B cell (primary cell): ENCODE measurements around the gene AGAP1. TPM values are rescaled to one million over a fixed set of nuclear protein-coding genes. Genes with fewer than 3 reads are reported as not detected.

Source experiments
- ATAC-seq: fragments of 200-7000 bp; cut with Tn5 transposase; one replicate; pipeline ENCODE4 v1.10.0; 2021; ENCODE audit warnings: low read depth, mild to moderate bottlenecking, moderate number of reproducible peaks, moderate library complexity
- CTCF ChIA-PET: fragments of 350-600 bp; sonication (Branson Sonifier 250); formaldehyde crosslinking; loops from one replicate; lab custom pipeline; 2021; ENCODE audit warnings: antibody characterized with exemption, inconsistent platforms; lab: Charles Lee
- POLR2A ChIA-PET: fragments of 350-600 bp; sonication (Branson Sonifier 250); formaldehyde crosslinking; loops from one replicate; lab custom pipeline; 2021; ENCODE audit warnings: antibody characterized with exemption; lab: Charles Lee
- DNase-seq: peaks from one replicate; pipeline ENCODE4 v3.0.0; 2013
- H2AFZ ChIP-seq: 2 replicates; pipeline ENCODE4 v1.6.1; 2012; ENCODE audit warnings: mild to moderate bottlenecking, low read depth, low read length; ENCODE audit not compliant: insufficient read depth, poor library complexity, severe bottlenecking
- H3K27ac ChIP-seq, 2 donors: 1 replicate in 1 of 2; 2 replicates in 1 of 2; pipeline ENCODE4 v1.5.1; 2012 to 2013; ENCODE audit warnings: low read length in 2 of 2, mild to moderate bottlenecking in 2 of 2, moderate library complexity in 1 of 2
- H3K27me3 ChIP-seq, 4 experiments: fragments of 200-600 bp in 1 of 4; sonication (generic) in 1 of 4; replicated peaks in 1 of 4; 1 replicate in 2 of 4; 2 replicates in 2 of 4; pipeline versions ENCODE4 v1.6.1 to v1.7.0; 2013 to 2016; ENCODE audit warnings: low read length in 3 of 4, mild to moderate bottlenecking in 2 of 4, mixed read lengths in 1 of 4, moderate library complexity in 1 of 4; ENCODE audit not compliant: insufficient read depth in 4 of 4, control insufficient read depth in 3 of 4; ENCODE audit errors: control extremely low read depth in 1 of 4
- H3K36me3 ChIP-seq, 2 experiments: replicated peaks in 1 of 2; 1 replicate in 1 of 2; 2 replicates in 1 of 2; pipeline versions ENCODE4 v1.6.1 to v1.7.1; 2013; ENCODE audit warnings: low read length in 1 of 2; ENCODE audit not compliant: insufficient read depth in 2 of 2, control insufficient read depth in 1 of 2; ENCODE audit errors: control extremely low read depth in 1 of 2, extremely low read depth in 1 of 2
- H3K4me1 ChIP-seq, 2 donors: fragments of 200-600 bp in 1 of 2; sonication (generic) in 1 of 2; 1 replicate in 1 of 2; 2 replicates in 1 of 2; pipeline versions ENCODE4 v1.5.1 to v1.6.1; 2013 to 2017; ENCODE audit warnings: low read length in 2 of 2; ENCODE audit not compliant: control insufficient read depth in 2 of 2, insufficient read depth in 2 of 2
- H3K4me2 ChIP-seq: replicated peaks from 2 replicates; pipeline ENCODE3; 2012; ENCODE audit warnings: mild to moderate bottlenecking, low read depth, low read length; ENCODE audit not compliant: poor library complexity, severe bottlenecking
- H3K4me3 ChIP-seq, 5 experiments: fragments of 200-600 bp in 1 of 5; sonication (generic) in 1 of 5; 1 replicate in 3 of 5; 2 replicates in 2 of 5; pipeline versions ENCODE4 v1.5.1 to v1.7.0; 2011 to 2016; ENCODE audit warnings: low read length in 4 of 5, mild to moderate bottlenecking in 4 of 5, low read depth in 2 of 5, control low read depth in 1 of 5, moderate library complexity in 1 of 5; ENCODE audit not compliant: insufficient read depth in 1 of 5; ENCODE audit errors: control extremely low read depth in 1 of 5, extremely low read depth in 1 of 5
- H3K79me2 ChIP-seq: fragments of 200-600 bp; sonication (generic); one replicate; pipeline ENCODE4 v1.6.0; 2016; ENCODE audit warnings: low read length; ENCODE audit not compliant: control insufficient read depth, insufficient read depth
- H3K9ac ChIP-seq: fragments of 200-600 bp; sonication (generic); 2 replicates; pipeline ENCODE4 v1.6.1; 2017; ENCODE audit warnings: mild to moderate bottlenecking, low read length, moderate library complexity
- H3K9me3 ChIP-seq, 3 donors: one replicate each; pipeline versions ENCODE4 v1.6.1 to v1.7.1; 2013; ENCODE audit warnings: low read length in 2 of 3; ENCODE audit not compliant: control insufficient read depth in 2 of 3, insufficient read depth in 1 of 3; ENCODE audit errors: control extremely low read depth in 1 of 3
- H4K20me1 ChIP-seq: 2 replicates; pipeline ENCODE4 v1.6.0; 2012; ENCODE audit warnings: mild to moderate bottlenecking, low read length; ENCODE audit not compliant: insufficient read depth, control insufficient read depth, poor library complexity, severe bottlenecking
- H3K27ac Mint-ChIP-seq: one replicate; pipeline ENCODE4 v1.8.0; 2021; ENCODE audit warnings: mixed read lengths
- H3K27me3 Mint-ChIP-seq: one replicate; pipeline ENCODE4 v1.8.0; 2021; ENCODE audit warnings: mixed read lengths
- H3K4me1 Mint-ChIP-seq: one replicate; pipeline ENCODE4 v1.8.0; 2021; ENCODE audit warnings: mixed read lengths
- H3K4me3 Mint-ChIP-seq: one replicate; pipeline ENCODE4 v1.8.0; 2021; ENCODE audit warnings: mixed read lengths
- H3K9me3 Mint-ChIP-seq: one replicate; pipeline ENCODE4 v1.8.0; 2022; ENCODE audit warnings: mixed read lengths; ENCODE audit not compliant: insufficient read depth
- CTCF ChIP-seq: fragments of 200-600 bp; IDR thresholded peaks from one replicate; pipeline ENCODE4 v1.8.0; 2022; ENCODE audit warnings: antibody characterized with exemption, mild to moderate bottlenecking
- EZH2 ChIP-seq: IDR thresholded peaks from 2 replicates; pipeline ENCODE4 v1.6.1; 2012; ENCODE audit warnings: borderline replicate concordance, low read depth, mild to moderate bottlenecking, moderate library complexity, low read length; ENCODE audit not compliant: insufficient read depth, poor library complexity, severe bottlenecking
- WGBS: methylation state at CpG from one replicate; pipeline ENCODE4 v1.1.5; 2013; ENCODE audit warnings: missing lambda C conversion rate; ENCODE audit not compliant: insufficient coverage; 5-methylcytosine and 5-hydroxymethylcytosine counted together
- intact Hi-C: fragments of 100-400 bp; cut with micrococcal nuclease; formaldehyde crosslinking; loops from one replicate; pipeline ENCODE4 v1.10.0; 2022
- polyA plus RNA-seq: library from polyadenylated mRNA; depleted of rRNA; stranded (reverse); fragments of >200 nt; gene quantifications from 2 replicates; pipeline ENCODE4 v1.2.3, GENCODE V29; 2012
- total RNA-seq, 2 donors: library from RNA; stranded (reverse); fragments of 120-200 nt in 1 of 2; gene quantifications; 1 replicate in 1 of 2; 2 replicates in 1 of 2; pipeline versions ENCODE4 v1.2.3 to v1.2.4, GENCODE V29; 2013 to 2022

AGAP1 gene
- total and polyA plus RNA-seq, 2 donors (not counting 1 experiment from before 2014, with no cell fraction given) = 0.01 TPM; not detected in 1

- no peaks in the 10 kb centered on the region for H3K4me1 Mint-ChIP-seq
- intact Hi-C loops = no loop called here
- H3K4me3 Mint-ChIP-seq = no peak overlapping the region
- no peaks in the 10 kb centered on the region for H3K9me3 Mint-ChIP-seq
- Histone ChIP-seq H2AFZ (no peak overlapping the region), H3K27ac (no peak overlapping the region), H3K79me2 (no peaks in the 10 kb centered on the region), H3K9ac (no peak overlapping the region), H4K20me1 (no peaks in the 10 kb centered on the region), H3K4me3 (no peak overlapping the region), H3K27me3 (peaks cover 0 to 14% (median 0%) of the 10 kb centered on the region in 4 experiments), H3K36me3 (no peaks in the 10 kb centered on the region), H3K9me3 (peaks cover 0 to 4% (median 0%) of the 10 kb centered on the region in 3 donors), H3K4me2 (no peak overlapping the region), H3K4me1 (no peaks in the 10 kb centered on the region)
- ChIA-PET POLR2A (no interaction called here), CTCF (no interaction called here)
- 62% methylated on average over 9 of the region's 11 CpGs for WGBS
- H3K27me3 Mint-ChIP-seq = peaks cover 43% of the 10 kb centered on the region
- no peak overlapping the region for H3K27ac Mint-ChIP-seq
- DNase-seq (no peak), ATAC-seq (no peak)
- no peak for TF ChIP-seq EZH2
- no peak for TF ChIP-seq CTCF
These were observed 68.4 kb downstream of the AGAP1 start for GRCh38 chr2:235562065-235562747.

GRCh38 chr2:235563056-235563910, 69.4 kb downstream of the AGAP1 start:
- no peak for TF ChIP-seq EZH2
- no peak for TF ChIP-seq CTCF
- intact Hi-C loops = no loop called here
- CTCF ChIA-PET = no interaction called here
- Histone ChIP-seq H3K4me1 (no peaks in the 10 kb centered on the region), H3K9me3 (peaks cover 0 to 8% (median 0%) of the 10 kb centered on the region in 3 donors), H3K4me2 (no peak overlapping the region), H3K4me3 (no peak overlapping the region), H3K79me2 (no peaks in the 10 kb centered on the region), H3K27ac (no peak overlapping the region), H3K27me3 (peaks cover 0 to 15% (median 0%) of the 10 kb centered on the region in 4 experiments), H3K36me3 (no peaks in the 10 kb centered on the region), H4K20me1 (no peaks in the 10 kb centered on the region), H3K9ac (no peak overlapping the region), H2AFZ (no peak overlapping the region)
- ATAC-seq (no peak), DNase-seq (no peak)
- whole genome bisulfite sequencing = 51% methylated on average over 12 of the region's 13 CpGs
- H3K27me3 Mint-ChIP-seq = peaks cover 43% of the 10 kb centered on the region
- no peaks in the 10 kb centered on the region for H3K9me3 Mint-ChIP-seq
- POLR2A ChIA-PET = no interaction called here
- no peak overlapping the region for H3K27ac Mint-ChIP-seq
- H3K4me3 Mint-ChIP-seq = no peak overlapping the region
- H3K4me1 Mint-ChIP-seq = no peaks in the 10 kb centered on the region
